SK-N-MC (cell line): ENCODE results near the gene GBX1.

Experiments
- EZH2 ChIP-seq: fragments of 200-600 bp; sonication (generic); IDR thresholded peaks from one replicate; pipeline ENCODE4 v1.6.1; 2017; ENCODE audit warnings: antibody characterized with exemption
- POLR2AphosphoS5 ChIP-seq: IDR thresholded peaks from 2 replicates; pipeline ENCODE4 v1.6.1; 2012; ENCODE audit warnings: mild to moderate bottlenecking, low read depth, low read length, borderline replicate concordance

- TF ChIP-seq POLR2AphosphoS5, result no peak
- no peak for TF ChIP-seq EZH2
These were observed 18.5 kb upstream of the GBX1 start for GRCh38 chr7:151185762-151186639.
